ENCODE results near the gene DCUN1D3. TPM values are rescaled to one million over a fixed set of nuclear protein-coding genes. Genes with fewer than 3 reads are reported as not detected.
A peak's percentile ranks its signal among the peaks of the same experiment; 100 is the strongest.

The DCUN1D3 gene
- total RNA-seq, 4 donors from 2014 or later: 10.3 to 13.7 (median 11.8) TPM

- intact Hi-C loops (cut with DNase I): no loop called here
- WGBS, 2 donors: 90 to 91% methylated on average over 6 of the region's 6 CpGs
- peaks cover 34 to 72% of the 10 kb centered on the region in 2 donors for H3K4me1 ChIP-seq
- no peak overlapping the region for H3K27ac ChIP-seq
- H3K9me3 ChIP-seq: no peaks in the 10 kb centered on the region
- no peaks in the 10 kb centered on the region for H3K36me3 ChIP-seq
- no peaks in the 10 kb centered on the region for H3K27me3 ChIP-seq
- no peak for DNase-seq
- TF ChIP-seq CTCF (IDR thresholded peaks at IDR 0.05) (no peak), POLR2A (IDR thresholded peaks at IDR 0.05) (no peak)
- H3K4me3 ChIP-seq (replicated peaks in 1 of 3): no peak overlapping the region
These were observed 18.7 kb downstream of the DCUN1D3 start for GRCh38 chr16:20881503-20881878.

GRCh38 chr16:20880867-20881502 lies 19.2 kb downstream of the DCUN1D3 start:
- Histone ChIP-seq H3K36me3 (no peaks in the 10 kb centered on the region), H3K27ac (peak overlapping the region in 1 of 3 donors; percentile 30), H3K4me3 (replicated peaks in 1 of 3) (no peak overlapping the region), H3K27me3 (no peaks in the 10 kb centered on the region), H3K9me3 (no peaks in the 10 kb centered on the region), H3K4me1 (peaks cover 34 to 72% of the 10 kb centered on the region in 2 donors)
- 44 to 60% methylated on average over 3 of the region's 3 CpGs for WGBS, 2 donors
- intact Hi-C loops (cut with DNase I): no loop called here
- no peak for DNase-seq
- TF ChIP-seq POLR2A (IDR thresholded peaks at IDR 0.05): no peak

- TF ChIP-seq CTCF (IDR thresholded peaks at IDR 0.05) (no peak), POLR2A (IDR thresholded peaks at IDR 0.05) (no peak)
- Histone ChIP-seq H3K4me3 (replicated peaks in 1 of 3) (no peak overlapping the region), H3K4me1 (peaks cover 34 to 74% of the 10 kb centered on the region in 2 donors), H3K27ac (peak overlapping the region; percentile 41 to 60 (median 56)), H3K9me3 (no peaks in the 10 kb centered on the region), H3K27me3 (no peaks in the 10 kb centered on the region), H3K36me3 (no peaks in the 10 kb centered on the region)
- DNase-seq: no peak
- intact Hi-C loops (cut with DNase I): no loop called here
- WGBS, 2 donors: 54 to 62% methylated on average over 7 of the region's 7 CpGs
These were observed 20.8 kb downstream of the DCUN1D3 start for GRCh38 chr16:20879175-20880040.

DNA sequence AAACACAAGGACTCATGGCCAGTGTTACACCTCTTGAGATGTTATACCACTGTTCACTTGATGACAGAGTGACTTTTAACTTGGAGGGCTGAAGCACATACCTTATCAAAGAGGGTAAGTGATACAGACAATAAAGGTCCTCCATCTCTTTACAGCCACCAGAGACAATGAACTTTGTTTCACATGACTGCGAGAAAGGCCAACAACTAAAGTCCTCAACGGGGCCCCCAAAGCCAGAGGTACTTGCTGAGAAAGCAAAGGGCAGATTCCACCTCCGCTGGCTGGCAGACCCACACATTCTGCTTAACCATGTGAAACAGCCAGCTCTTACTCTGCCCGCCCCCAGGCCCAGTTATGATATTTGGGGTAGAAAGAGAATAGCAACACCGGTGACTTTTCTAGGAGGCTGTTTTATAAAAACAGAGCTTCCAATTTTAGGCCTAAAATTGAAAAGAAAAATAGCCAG lies 21.4 kb downstream of the DCUN1D3 start:
- Histone ChIP-seq H3K27me3 (no peaks in the 10 kb centered on the region), H3K36me3 (no peaks in the 10 kb centered on the region), H3K4me3 (replicated peaks in 1 of 3) (no peak overlapping the region), H3K4me1 (peaks cover 28 to 67% of the 10 kb centered on the region in 2 donors), H3K9me3 (no peaks in the 10 kb centered on the region), H3K27ac (peak overlapping the region; percentile 41 to 60 (median 56))
- TF ChIP-seq CTCF (IDR thresholded peaks at IDR 0.05) (no peak), POLR2A (IDR thresholded peaks at IDR 0.05) (no peak)
- peak; percentile 48 to 52 for DNase-seq
- 39 to 45% methylated on average over 5 of the region's 5 CpGs for WGBS, 2 donors
- intact Hi-C loops (cut with DNase I): no loop called here

DNA sequence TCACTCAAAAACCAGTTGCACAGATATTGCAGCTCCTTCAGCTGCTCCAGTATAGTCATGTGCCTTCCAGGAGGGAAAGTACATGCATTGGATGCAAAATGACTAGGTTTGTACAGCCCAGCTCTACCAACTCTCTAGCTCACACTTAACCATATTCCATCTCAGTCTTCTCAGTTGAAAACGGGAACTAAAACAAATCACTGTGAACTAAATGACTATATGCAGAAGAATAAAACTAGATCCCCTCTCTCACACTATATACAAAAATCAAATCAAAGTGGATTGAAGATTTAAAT lies 24.9 kb downstream of the DCUN1D3 start:
- TF ChIP-seq POLR2A (IDR thresholded peaks at IDR 0.05) (no peak), CTCF (IDR thresholded peaks at IDR 0.05) (no peak)
- 88 to 93% methylated on average over 1 of the region's 1 CpG for WGBS, 2 donors
- Histone ChIP-seq H3K36me3 (no peaks in the 10 kb centered on the region), H3K27ac (no peak overlapping the region), H3K9me3 (no peaks in the 10 kb centered on the region), H3K4me1 (peaks cover 40 to 51% of the 10 kb centered on the region in 2 donors), H3K27me3 (no peaks in the 10 kb centered on the region), H3K4me3 (replicated peaks in 1 of 3) (no peak overlapping the region)
- intact Hi-C loops (cut with DNase I): no loop called here
- no peak for DNase-seq
